HL-60 (cell line): ENCODE data around the gene TEAD4.

ENCODE experiments used
- CTCF ChIP-seq: IDR thresholded peaks from one replicate; pipeline ENCODE4 v1.5.1; 2011; ENCODE audit warnings: low read length, control low read depth, inconsistent platforms; ENCODE audit not compliant: insufficient read depth
- POLR2AphosphoS5 ChIP-seq: IDR thresholded peaks from 2 replicates; pipeline ENCODE4 v1.6.1; 2012; ENCODE audit warnings: low read depth

GRCh38 chr12:2976581-2976996, 17.4 kb downstream of the TEAD4 start:
- TF ChIP-seq CTCF: no peak
- TF ChIP-seq POLR2AphosphoS5: no peak
